Activated T-helper 1 cell treated with anti-CD3 and anti-CD28 coated beads, Interleukin-2, amount 50 U/mL, for 16 hours (primary cell): Measurements from ENCODE around the gene PPP1R14B.
"Not testable (repeated sequence)": the region's sequence is repeated elsewhere in the genome, so short reads cannot be mapped to it uniquely, and the experiment has no call there.

Experiments used
- DNase-seq, 2 donors: peaks; one replicate each; pipeline ENCODE4 v3.0.0-alpha.2; 2020; ENCODE audit warnings: low read depth in 1 of 2, low spot score in 1 of 2

The PPP1R14B gene

GRCh38 chr11:64246621-64246870, 197 bp downstream of the PPP1R14B start:
- DNase-seq = not testable (repeated sequence)

DNA sequence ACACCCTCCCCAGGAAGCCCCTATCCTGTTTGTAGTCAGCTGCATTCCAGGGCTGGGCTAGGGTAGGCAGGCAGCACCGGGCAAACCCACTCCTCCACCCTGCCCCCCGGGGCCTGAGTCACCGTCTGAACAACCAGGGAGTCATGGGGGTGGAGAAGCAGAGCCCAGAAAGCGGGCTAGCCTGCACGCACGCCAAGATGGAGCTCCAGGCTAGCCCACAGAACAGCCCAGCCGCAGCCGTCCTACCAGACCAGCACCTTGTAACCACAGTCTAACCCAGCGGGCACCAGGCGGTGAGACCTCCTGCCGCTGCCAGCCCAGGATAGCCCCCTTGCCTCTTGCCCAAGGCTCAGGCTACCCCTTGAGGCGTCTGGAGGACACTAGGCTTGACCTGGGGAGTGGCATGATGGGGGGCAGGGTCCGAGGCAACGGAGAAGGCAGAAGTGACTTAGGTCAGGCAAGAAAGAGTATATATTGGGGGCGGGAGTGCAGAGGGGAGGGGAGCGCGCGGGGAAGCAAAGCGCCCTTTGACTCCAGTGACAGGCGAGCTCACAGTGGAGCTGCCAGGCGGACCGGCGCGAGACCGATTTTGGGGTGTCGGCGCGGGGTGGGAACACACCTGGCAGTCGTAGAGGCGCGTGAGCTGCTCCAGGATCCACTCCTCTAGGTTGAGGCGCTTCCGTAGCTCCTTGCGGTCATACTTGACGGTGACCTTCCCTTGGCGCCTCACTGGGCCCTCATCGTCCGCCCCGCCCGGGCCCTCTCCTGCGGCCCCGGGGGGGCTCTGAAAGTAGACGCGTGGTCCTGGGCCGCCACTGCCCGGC, 734 bp downstream of the PPP1R14B start:
- DNase-seq = peak; percentile 39 to 63

DNA sequence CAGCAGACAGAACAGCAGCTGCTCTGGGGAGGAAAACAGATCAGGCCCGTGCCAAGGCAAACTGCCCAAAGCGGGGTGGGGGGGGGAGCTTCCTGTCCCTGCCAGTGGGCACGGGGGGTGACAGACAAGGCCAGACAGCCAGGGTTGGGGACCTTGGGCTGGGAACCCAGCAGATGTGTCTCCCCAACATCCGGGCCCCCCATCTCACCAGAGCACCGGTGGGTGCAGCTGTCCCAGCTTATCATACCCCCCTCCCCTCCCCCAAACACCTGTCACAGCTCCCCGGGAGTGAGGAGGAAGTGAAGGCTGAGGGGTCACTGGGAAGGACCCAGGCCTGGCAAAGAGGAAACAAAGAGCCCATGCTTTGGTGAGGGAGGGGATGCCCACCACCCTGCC, 1.3 kb downstream of the PPP1R14B start:
- peak in 1 of 2 donors; percentile 40 for DNase-seq

GRCh38 chr11:64244966-64245365, 1.8 kb downstream of the PPP1R14B start:
- DNase-seq = no peak

GRCh38 chr11:64244107-64244506, 2.6 kb downstream of the PPP1R14B start:
- no peak for DNase-seq

- DNase-seq = no peak
Observed at GRCh38 chr11:64243236-64243854, 3.4 kb downstream of the PPP1R14B start.

DNA sequence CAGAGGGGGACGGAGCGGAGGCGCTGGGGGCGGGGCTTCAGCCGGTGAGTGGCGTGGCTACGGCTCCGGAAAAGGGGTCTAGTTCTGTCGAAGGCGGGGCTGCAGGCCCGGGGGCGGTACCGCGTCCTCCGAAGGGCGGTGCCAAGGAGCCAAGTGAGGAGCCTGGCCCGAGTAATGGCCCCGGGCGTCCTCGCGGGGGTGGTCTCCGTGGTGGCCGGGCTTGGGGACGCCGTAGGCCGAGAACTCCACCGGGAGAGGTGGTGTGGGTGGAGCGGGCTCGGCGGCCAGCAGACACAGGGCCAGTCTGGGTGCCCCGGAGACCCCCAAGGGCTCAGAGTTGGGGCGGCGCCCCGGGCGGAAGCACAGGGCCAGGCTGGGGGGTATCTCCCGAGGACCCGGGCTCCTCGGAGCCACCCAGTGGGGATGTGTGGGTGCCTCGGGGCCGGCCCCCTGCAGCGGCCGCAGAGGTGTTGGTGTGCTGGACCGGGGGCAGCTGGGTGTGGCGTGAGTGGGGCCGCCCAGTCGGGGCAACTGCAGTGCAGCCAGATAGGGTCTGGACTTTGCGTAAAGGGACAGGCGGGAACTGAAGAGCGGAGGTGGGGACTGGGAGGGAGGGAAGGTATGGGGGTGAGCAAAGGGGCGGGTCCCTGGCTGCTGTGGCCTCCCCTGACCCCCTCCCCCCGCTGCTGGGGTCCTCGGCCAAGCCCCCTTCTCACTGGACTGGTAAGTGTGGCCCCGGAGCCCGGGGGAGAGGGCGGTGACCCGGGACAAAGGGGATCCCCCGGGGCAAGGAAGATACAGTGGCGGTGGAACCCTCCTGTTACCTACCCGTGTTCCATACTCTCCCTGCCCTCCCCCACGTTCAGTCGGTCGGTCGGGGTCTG, 5.0 kb downstream of the PPP1R14B start:
- DNase-seq = no peak

- DNase-seq = peak; percentile 99
Observed at GRCh38 chr11:64241241-64241490, 5.6 kb downstream of the PPP1R14B start.

DNA sequence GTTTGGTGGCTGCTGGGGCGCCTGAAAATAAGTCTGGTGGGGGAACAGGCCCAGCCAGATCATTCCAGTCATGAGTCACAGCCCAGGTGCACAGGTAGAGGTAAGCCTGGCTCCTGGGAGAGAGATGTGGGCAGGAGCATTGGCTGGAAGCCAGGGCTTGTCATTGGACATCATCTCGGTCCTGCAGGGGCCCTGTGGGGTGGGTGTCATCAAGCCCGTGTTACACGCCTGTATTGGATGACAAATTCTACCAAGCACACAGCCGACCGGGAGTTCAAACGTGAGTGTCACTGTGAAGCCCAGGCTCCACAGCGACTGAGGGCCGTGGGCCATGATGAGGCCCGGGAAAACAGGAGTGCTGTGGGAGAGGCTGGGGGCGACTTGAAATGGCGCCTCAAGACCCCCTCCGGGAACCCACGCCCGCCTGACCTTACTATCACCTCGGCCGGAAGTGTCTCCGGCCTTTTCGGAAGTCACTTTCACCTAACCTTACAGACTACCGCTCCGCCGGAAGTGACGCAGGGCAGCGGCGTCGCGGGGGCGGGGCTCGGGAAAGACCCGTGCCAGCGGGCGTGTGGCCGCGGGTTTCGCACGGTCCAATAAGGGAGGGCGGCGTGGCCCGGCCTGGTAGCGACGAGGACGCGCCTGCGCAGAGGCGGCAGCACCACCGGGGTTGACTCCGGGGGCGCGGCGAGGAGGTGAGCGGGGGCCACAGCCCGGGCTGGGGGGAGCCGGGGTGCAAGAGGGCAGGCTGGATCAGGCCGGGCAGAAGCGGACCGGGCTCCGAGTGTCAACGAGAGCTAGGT, 6.1 kb downstream of the PPP1R14B start, which contains the start of gene FKBP2:
Gene FKBP2, plus strand, starts transcription at position 661 of the 806 bp plus-strand sequence. CDS start 1,293 bp downstream, outside the sequence.
- DNase-seq = peak; percentile 94 to 98

DNA sequence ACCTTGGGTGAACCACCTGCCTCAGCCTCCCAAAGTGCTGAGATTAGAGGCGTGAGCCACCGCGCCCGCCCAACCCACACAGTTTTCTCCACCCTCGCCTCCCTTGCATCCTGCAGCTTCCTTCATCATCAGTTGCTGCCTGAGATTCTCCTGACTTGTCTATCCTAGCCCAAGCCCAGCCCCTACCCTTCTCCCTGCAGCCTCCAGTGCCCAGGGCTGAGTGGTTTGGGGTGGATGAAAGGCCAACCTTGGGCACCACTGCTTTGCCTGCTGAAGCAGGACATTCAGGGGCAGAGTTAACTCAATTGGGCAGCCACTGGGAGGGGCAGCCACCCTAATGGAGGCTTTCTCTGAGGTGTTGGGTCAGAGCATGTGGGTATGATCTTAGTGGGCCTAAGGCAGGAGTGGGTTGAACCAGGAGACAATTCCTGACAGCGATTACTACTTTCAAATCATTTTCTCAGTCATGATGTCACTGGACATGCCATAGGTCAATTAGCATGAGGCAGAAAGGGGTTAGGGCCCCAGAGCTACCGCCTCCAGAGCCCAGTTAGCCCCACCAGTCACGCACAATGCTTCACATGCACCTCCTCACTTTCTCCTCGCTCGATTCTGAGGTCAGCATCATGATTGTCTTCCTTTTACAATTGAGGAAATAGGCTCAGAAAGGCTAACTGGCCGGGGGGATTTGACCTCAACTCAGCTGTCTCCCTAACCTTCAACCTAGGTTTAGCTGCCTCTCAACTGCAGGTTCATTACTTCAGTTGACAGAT, 6.9 kb downstream of the PPP1R14B start:
- DNase-seq = no peak

DNA sequence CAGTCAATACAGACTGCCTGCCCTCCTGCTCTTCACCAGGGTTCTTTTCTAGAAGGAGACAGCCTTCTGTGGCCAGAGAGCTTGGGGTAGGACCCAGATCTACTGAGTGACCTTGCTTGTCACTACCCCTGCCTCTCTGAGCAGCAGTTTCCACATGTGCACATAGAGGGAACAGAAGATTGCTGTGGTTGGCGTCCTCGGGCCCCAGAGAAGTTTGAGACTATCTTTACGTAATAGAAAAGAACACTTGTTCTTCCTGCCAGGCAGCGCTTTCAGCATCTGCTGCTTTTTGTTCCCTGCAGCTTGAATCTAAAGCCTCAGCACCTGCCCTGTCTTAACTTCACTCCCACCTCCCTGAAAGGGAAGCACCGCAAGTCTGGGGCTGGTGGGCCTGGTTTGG, 7.7 kb downstream of the PPP1R14B start:
- DNase-seq = no peak

GRCh38 chr11:64238076-64238475, 8.7 kb downstream of the PPP1R14B start:
- no peak for DNase-seq

- no peak for DNase-seq
Observed at GRCh38 chr11:64237484-64237951, 9.2 kb downstream of the PPP1R14B start.

DNA sequence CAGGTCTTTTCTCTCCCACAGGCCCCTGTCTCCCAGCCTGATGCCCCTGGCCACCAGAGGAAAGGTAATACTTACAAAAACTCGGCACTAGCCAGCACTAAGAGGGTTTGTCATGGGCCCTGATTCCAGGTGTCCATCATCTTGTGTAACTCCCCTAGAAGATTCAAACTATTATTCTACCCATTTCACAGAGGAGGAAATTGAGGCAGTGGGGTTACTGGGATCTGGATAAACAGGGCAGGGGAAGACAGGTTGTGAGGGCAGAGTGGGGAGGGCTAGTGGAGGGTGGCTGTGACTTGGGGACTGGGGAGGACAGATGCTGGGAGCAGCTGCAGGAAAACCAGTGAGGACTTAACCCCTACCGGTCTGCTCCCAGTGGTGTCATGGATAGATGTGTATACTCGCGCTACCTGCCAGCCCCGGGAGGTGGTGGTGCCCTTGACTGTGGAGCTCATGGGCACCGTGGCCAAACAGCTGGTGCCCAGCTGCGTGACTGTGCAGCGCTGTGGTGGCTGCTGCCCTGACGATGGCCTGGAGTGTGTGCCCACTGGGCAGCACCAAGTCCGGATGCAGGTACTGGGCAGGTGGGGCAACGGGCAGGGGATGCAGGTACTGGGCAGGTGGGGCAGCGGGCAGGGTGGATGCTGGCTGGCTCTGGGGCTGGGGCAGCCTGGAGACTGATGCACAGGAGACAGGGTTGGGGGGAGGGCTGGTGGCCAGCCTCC, 11.1 kb downstream of the PPP1R14B start:
- no peak for DNase-seq

- DNase-seq = peak; percentile 16 to 31
Observed at GRCh38 chr11:64234647-64235379, 11.9 kb downstream of the PPP1R14B start.

GRCh38 chr11:64233913-64234586, 12.7 kb downstream of the PPP1R14B start, which contains the start of gene VEGFB:
TSS of gene VEGFB (plus strand) at chr11:64234584. CDS start at chr11:64234834, 250 bp downstream.
- peak; percentile 41 to 70 for DNase-seq

- no peak for DNase-seq
Observed at GRCh38 chr11:64232967-64233315, 13.8 kb downstream of the PPP1R14B start.

GRCh38 chr11:64232182-64232966, 14.4 kb downstream of the PPP1R14B start:
- DNase-seq = no peak
